Measurements from ENCODE around the gene NNAT. TPM values are rescaled to one million over a fixed set of nuclear protein-coding genes. Genes with fewer than 3 reads are reported as not detected.

Gene NNAT
- total and polyA plus RNA-seq, 2 of the 8 experiments (the other 6 are each of a cell fraction or from before 2014, with no cell fraction given) = 66.8 to 175 TPM

DNA sequence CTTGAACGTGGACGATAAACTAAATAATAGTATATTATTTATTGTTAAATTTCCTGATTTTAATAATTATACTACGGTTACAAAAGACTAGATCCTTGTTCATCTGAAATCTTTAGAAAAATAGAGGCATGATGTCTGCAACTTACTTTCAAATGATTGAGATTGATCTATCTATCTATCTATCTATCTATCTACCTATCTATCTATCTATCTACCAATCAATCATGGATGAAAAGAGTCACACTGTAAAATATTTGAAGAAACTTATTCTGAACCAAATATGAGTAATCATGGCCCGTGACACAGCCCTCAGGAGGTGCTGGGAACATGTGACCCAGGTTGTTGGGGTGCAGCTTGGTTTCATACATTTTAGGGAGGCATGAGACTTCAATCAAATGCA is 18.4 kb downstream of the NNAT start:
- H3K79me2 ChIP-seq (ENCODE audit: control insufficient read depth in 1 of 2, insufficient read depth in 2 of 2, low read length in 2 of 2) = no peaks in the 10 kb centered on the region
- no peaks in the 10 kb centered on the region for H3K9me3 ChIP-seq (ENCODE audit: insufficient read depth in 2 of 2, low read depth in 1 of 2, low read length in 1 of 2)
- POLR2A ChIA-PET (ENCODE audit: partially characterized antibody) = no interaction called here
- H4K5ac ChIP-seq (ENCODE audit: insufficient read length, low read depth, low read length) = no peak overlapping the region
- H3K27me3 ChIP-seq (replicated peaks in 1 of 4; ENCODE audit: control insufficient read depth in 3 of 4, extremely low read depth in 1 of 4, insufficient read depth in 3 of 4, low read length in 3 of 4) = no peaks in the 10 kb centered on the region
- H3K4me2 ChIP-seq (ENCODE audit: insufficient read depth in 1 of 2, low read depth in 2 of 2, low read length in 2 of 2) = no peak overlapping the region
- H3K23ac ChIP-seq (ENCODE audit: insufficient read length) = no peak overlapping the region
- no peaks in the 10 kb centered on the region for H3K23me2 ChIP-seq (ENCODE audit: low read depth, low read length)
- H3K4me1 ChIP-seq (replicated peaks in 1 of 4; ENCODE audit: control insufficient read depth in 3 of 4, insufficient read depth in 4 of 4, low read length in 3 of 4) = no peaks in the 10 kb centered on the region
- no peaks in the 10 kb centered on the region for H4K20me1 ChIP-seq (replicated peaks in 1 of 2; ENCODE audit: control insufficient read depth in 1 of 2, insufficient read depth in 2 of 2, low read length in 2 of 2)
- H4K8ac ChIP-seq (ENCODE audit: extremely low read depth, insufficient read depth, low read length) = no peak overlapping the region
- no peak overlapping the region for H2BK20ac ChIP-seq (ENCODE audit: low read length)
- no peak overlapping the region for H3K4me3 ChIP-seq (ENCODE audit: extremely low read depth in 1 of 4, insufficient read depth in 2 of 4, low read depth in 3 of 4, low read length in 4 of 4)
- DNase-seq (ENCODE audit: low read depth in 1 of 2, low spot score in 2 of 2) = no peak
- H3K79me1 ChIP-seq (ENCODE audit: low read depth, low read length) = no peaks in the 10 kb centered on the region
- H4K91ac ChIP-seq (replicated peaks; ENCODE audit: insufficient read length, low read length) = no peak overlapping the region
- no peak overlapping the region for H2BK12ac ChIP-seq (ENCODE audit: low read depth, low read length)
- H3K9ac ChIP-seq (replicated peaks in 1 of 4; ENCODE audit: extremely low read depth in 1 of 4, low read depth in 3 of 4, low read length in 3 of 4) = no peak overlapping the region
- no peak overlapping the region for H2AFZ ChIP-seq (ENCODE audit: low read length)
- no peak overlapping the region for H2AK5ac ChIP-seq (ENCODE audit: low read depth, low read length)
- CTCF ChIA-PET (ENCODE audit: partially characterized antibody) = interaction anchor here (1.2 kb wide), 1 partner anchor 25 kb away, joined by 3 read pairs; no protein-coding TSS in a partner anchor
- no peak overlapping the region for H2BK15ac ChIP-seq (ENCODE audit: low read length)
- H3K56ac ChIP-seq (replicated peaks; ENCODE audit: insufficient read length, low read depth, low read length) = no peak overlapping the region
- H2BK5ac ChIP-seq (ENCODE audit: low read depth, low read length) = no peak overlapping the region
- no peak overlapping the region for H3K14ac ChIP-seq (ENCODE audit: insufficient read length)
- no peak overlapping the region for H3K27ac ChIP-seq (ENCODE audit: low read depth, low read length)
- 86% methylated on average over 4 of the region's 4 CpGs; no CpG with 5 or more reads in 1 of the 2 experiments for WGBS, 2 experiments (ENCODE audit: extremely low coverage in 1 of 2, insufficient coverage in 1 of 2, insufficient read length in 1 of 2, insufficient replicate concordance in 2 of 2, low coverage in 1 of 2, low lambda C conversion rate in 2 of 2, missing lambda C conversion rate in 1 of 2)
- H2BK120ac ChIP-seq (replicated peaks; ENCODE audit: low read depth, low read length) = no peak overlapping the region
- H3K4ac ChIP-seq (replicated peaks; ENCODE audit: insufficient read length, low read depth, low read length) = no peak overlapping the region
- FAIRE-seq = no peak
- H3K18ac ChIP-seq (ENCODE audit: extremely low read depth, low read length) = no peak overlapping the region
- no peaks in the 10 kb centered on the region for H3K36me3 ChIP-seq (ENCODE audit: control insufficient read depth in 2 of 4, insufficient read depth in 4 of 4, low read length in 3 of 4)
- no peak for TF ChIP-seq TAF7 (optimal IDR thresholded peaks at IDR 0.05; ENCODE audit: borderline replicate concordance, low read depth, low read length)
- TF ChIP-seq FOSL1 (IDR thresholded peaks at IDR 0.05; ENCODE audit: insufficient read depth, low read depth, low read length) = no peak
- TF ChIP-seq CHD1 (IDR thresholded peaks at IDR 0.05; ENCODE audit: low read depth, low read length) = no peak
- TF ChIP-seq RNF2 (IDR thresholded peaks at IDR 0.05; ENCODE audit: borderline replicate concordance, low read depth, low read length, missing control alignments, poor library complexity, severe bottlenecking) = no peak
- no peak for TF ChIP-seq RFX5 (IDR thresholded peaks at IDR 0.05; ENCODE audit: borderline replicate concordance, low read depth, low read length)
- TF ChIP-seq KDM4A (IDR thresholded peaks at IDR 0.05; ENCODE audit: low read depth, low read length, severe bottlenecking) = no peak
- TF ChIP-seq EZH2 (IDR thresholded peaks at IDR 0.05; ENCODE audit: low read depth, low read length, severe bottlenecking) = no peak
- TF ChIP-seq SIX5 (IDR thresholded peaks at IDR 0.05; ENCODE audit: low read depth, low read length) = no peak
- no peak for TF ChIP-seq RAD21 (IDR thresholded peaks at IDR 0.05 in 1 of 2, conservative IDR thresholded peaks at IDR 0.05 in 1 of 2; ENCODE audit: low read depth in 2 of 2, low read length in 2 of 2)
- TF ChIP-seq CEBPB (IDR thresholded peaks at IDR 0.05; ENCODE audit: low read depth, low read length) = no peak
- TF ChIP-seq GABPA (IDR thresholded peaks at IDR 0.05; ENCODE audit: borderline replicate concordance, insufficient read depth, low read length) = no peak
- no peak for TF ChIP-seq GTF2F1 (IDR thresholded peaks at IDR 0.05; ENCODE audit: borderline replicate concordance, low read depth, low read length)
- no peak for TF ChIP-seq KDM5A (IDR thresholded peaks at IDR 0.05; ENCODE audit: low read length)
- no peak for TF ChIP-seq TEAD4 (IDR thresholded peaks at IDR 0.05; ENCODE audit: low read depth, low read length)
